Measurements from ENCODE around the gene CYB5R4.

CYB5R4 gene

GRCh38 chr6:83998021-83998584 lies 138.6 kb downstream of the CYB5R4 start:
- FAIRE-seq = no peak

GRCh38 chr6:84001119-84001518 lies 141.6 kb downstream of the CYB5R4 start:
- no peak for FAIRE-seq

- FAIRE-seq = no peak
Measured at GRCh38 chr6:84002226-84002625, 142.7 kb downstream of the CYB5R4 start.

GRCh38 chr6:84003131-84003530 lies 143.6 kb downstream of the CYB5R4 start:
- no peak for FAIRE-seq

GRCh38 chr6:84003654-84004053 lies 144.2 kb downstream of the CYB5R4 start:
- FAIRE-seq = no peak

- no peak for FAIRE-seq
Measured at GRCh38 chr6:84007871-84008270, 148.4 kb downstream of the CYB5R4 start.

GRCh38 chr6:84013354-84013753 lies 153.9 kb downstream of the CYB5R4 start:
- no peak for FAIRE-seq

- no peak for FAIRE-seq
Measured at GRCh38 chr6:84013931-84014330, 154.4 kb downstream of the CYB5R4 start.

- no peak for FAIRE-seq
Measured at GRCh38 chr6:84016029-84016428, 156.5 kb downstream of the CYB5R4 start.
